Smooth muscle cell (in vitro differentiated cells): ENCODE results near the gene SLC12A7. TPM values are rescaled to one million over a fixed set of nuclear protein-coding genes. Genes with fewer than 3 reads are reported as not detected.

Experiments
- DNase-seq: peaks from one replicate; lab custom pipeline; 2025; ENCODE audit not compliant: unreplicated experiment; lab: John Stamatoyannopoulos, UW
- H2AFZ ChIP-seq: fragments of 200-600 bp; sonication (generic); 2 replicates; pipeline ENCODE4 v1.6.0; 2016; ENCODE audit warnings: antibody characterized with exemption, low read depth, mild to moderate bottlenecking
- H3F3A ChIP-seq: fragments of 200-600 bp; sonication (generic); 2 replicates; pipeline ENCODE4 v1.6.0; 2017; ENCODE audit warnings: antibody characterized with exemption, low read depth
- H3K27ac ChIP-seq: fragments of 200-600 bp; sonication (generic); 2 replicates; pipeline ENCODE4 v1.5.1; 2016; ENCODE audit warnings: low read depth, mild to moderate bottlenecking
- H3K27me3 ChIP-seq: fragments of 200-600 bp; sonication (generic); 2 replicates; pipeline ENCODE4 v1.6.1; 2016; ENCODE audit warnings: low read depth, mild to moderate bottlenecking
- H3K36me3 ChIP-seq: fragments of 200-600 bp; sonication (generic); 2 replicates; pipeline ENCODE4 v1.5.1; 2016; ENCODE audit warnings: low read depth
- H3K4me1 ChIP-seq: fragments of 200-600 bp; sonication (generic); 2 replicates; pipeline ENCODE4 v1.5.1; 2016; ENCODE audit warnings: low read depth
- H3K4me2 ChIP-seq: fragments of 200-600 bp; sonication (generic); 2 replicates; pipeline ENCODE4 v1.6.0; 2016; ENCODE audit warnings: mild to moderate bottlenecking
- H3K4me3 ChIP-seq: fragments of 200-600 bp; sonication (generic); 2 replicates; pipeline ENCODE4 v1.5.1; 2016; ENCODE audit warnings: mild to moderate bottlenecking
- H3K79me2 ChIP-seq: fragments of 200-600 bp; sonication (generic); 2 replicates; pipeline ENCODE4 v1.6.0; 2016; ENCODE audit warnings: low read depth, mild to moderate bottlenecking
- H3K9ac ChIP-seq: fragments of 200-600 bp; sonication (generic); 2 replicates; pipeline ENCODE4 v1.6.0; 2016; ENCODE audit warnings: low read depth
- H3K9me3 ChIP-seq: fragments of 200-600 bp; sonication (generic); replicated peaks from 2 replicates; pipeline ENCODE4 v1.5.1; 2016; ENCODE audit warnings: low read depth
- H4K20me1 ChIP-seq: fragments of 200-600 bp; sonication (generic); 2 replicates; pipeline ENCODE4 v1.6.0; 2016; ENCODE audit warnings: low read depth
- CTCF ChIP-seq: fragments of 200-600 bp; sonication (generic); IDR thresholded peaks from 2 replicates; pipeline ENCODE4 v1.5.1; 2017; ENCODE audit warnings: borderline replicate concordance, mild to moderate bottlenecking, antibody characterized with exemption; ENCODE audit not compliant: insufficient read depth, poor library complexity, severe bottlenecking
- WGBS: methylation state at CpG from one replicate; pipeline ENCODE4 v1.1.7; 2016; ENCODE audit warnings: low lambda C conversion rate; 5-methylcytosine and 5-hydroxymethylcytosine counted together
- polyA plus RNA-seq: library from polyadenylated mRNA; unstranded; fragments of >200 nt; fragmentation: Nextera tagmentation; extraction: Ambion mirVana; gene quantifications from 2 replicates; pipeline ENCODE4 v1.2.1, GENCODE V29; 2016
- total RNA-seq: library from RNA; depleted of rRNA; stranded (reverse); fragments of >200 nt; gene quantifications from 2 replicates; pipeline ENCODE4 v1.2.3, GENCODE V29; 2014

The SLC12A7 gene
- total and polyA plus RNA-seq, 2 experiments from 2014 or later, result 6.1 to 15.2 TPM

- no peak for TF ChIP-seq CTCF
- Histone ChIP-seq H3K9ac (no peak overlapping the region), H3K4me3 (no peak overlapping the region), H3K79me2 (no peaks in the 10 kb centered on the region), H3K27me3 (no peaks in the 10 kb centered on the region), H3K9me3 (no peaks in the 10 kb centered on the region), H3F3A (peaks cover 11% of the 10 kb centered on the region), H2AFZ (no peak overlapping the region), H3K36me3 (no peaks in the 10 kb centered on the region), H4K20me1 (no peaks in the 10 kb centered on the region), H3K27ac (no peak overlapping the region), H3K4me2 (no peak overlapping the region), H3K4me1 (no peaks in the 10 kb centered on the region)
- DNase-seq, result no peak
- WGBS, result 96% methylated on average over 39 of the region's 39 CpGs
These were observed 62.7 kb downstream of the SLC12A7 start for GRCh38 chr5:1048861-1049838.

GRCh38 chr5:1048162-1048721 is 63.6 kb downstream of the SLC12A7 start:
- TF ChIP-seq CTCF, result no peak
- Histone ChIP-seq H2AFZ (no peak overlapping the region), H3K4me2 (no peak overlapping the region), H3K36me3 (no peaks in the 10 kb centered on the region), H3K27me3 (no peaks in the 10 kb centered on the region), H3K79me2 (no peaks in the 10 kb centered on the region), H3K9ac (no peak overlapping the region), H3K4me1 (no peaks in the 10 kb centered on the region), H4K20me1 (no peaks in the 10 kb centered on the region), H3F3A (peaks cover 11% of the 10 kb centered on the region), H3K4me3 (no peak overlapping the region), H3K27ac (no peak overlapping the region), H3K9me3 (no peaks in the 10 kb centered on the region)
- whole genome bisulfite sequencing, result 99% methylated on average over 11 of the region's 11 CpGs
- no peak for DNase-seq

GRCh38 chr5:1047332-1047965 is 64.4 kb downstream of the SLC12A7 start:
- no peaks in the 10 kb centered on the region for H3K36me3 ChIP-seq
- peaks cover 11% of the 10 kb centered on the region for H3F3A ChIP-seq
- H3K79me2 ChIP-seq, result no peaks in the 10 kb centered on the region
- TF ChIP-seq CTCF, result no peak
- H3K9ac ChIP-seq, result no peak overlapping the region
- H3K4me1 ChIP-seq, result no peaks in the 10 kb centered on the region
- no peak overlapping the region for H2AFZ ChIP-seq
- no peaks in the 10 kb centered on the region for H4K20me1 ChIP-seq
- no peaks in the 10 kb centered on the region for H3K27me3 ChIP-seq
- no peak overlapping the region for H3K4me2 ChIP-seq
- no peak for DNase-seq
- WGBS, result 96% methylated on average over 10 of the region's 11 CpGs
- H3K27ac ChIP-seq, result no peak overlapping the region
- no peak overlapping the region for H3K4me3 ChIP-seq
- H3K9me3 ChIP-seq, result no peaks in the 10 kb centered on the region
